Esophagus (tissue), 2 donors: Measurements from ENCODE around the gene HRH4. TPM values are rescaled to one million over a fixed set of nuclear protein-coding genes. Genes with fewer than 3 reads are reported as not detected.

ENCODE experiments used
- H3K27ac ChIP-seq, 2 donors: one replicate each; pipeline ENCODE4 v1.5.1; 2013; ENCODE audit warnings: low read depth in 2 of 2, mild to moderate bottlenecking in 2 of 2, inconsistent platforms in 1 of 2, low read length in 1 of 2, moderate library complexity in 1 of 2
- H3K27me3 ChIP-seq, 2 donors: one replicate each; pipeline ENCODE4 v1.6.1; 2013; ENCODE audit warnings: low read length in 2 of 2, control low read depth in 1 of 2, mild to moderate bottlenecking in 1 of 2; ENCODE audit not compliant: insufficient read depth in 2 of 2, control insufficient read depth in 1 of 2
- H3K36me3 ChIP-seq, 2 donors: one replicate each; pipeline ENCODE4 v1.6.1; 2013; ENCODE audit warnings: low read length in 1 of 2; ENCODE audit not compliant: control insufficient read depth in 2 of 2, insufficient read depth in 2 of 2
- H3K4me1 ChIP-seq, 2 donors: one replicate each; pipeline ENCODE4 v1.6.1; 2013; ENCODE audit warnings: low read length in 1 of 2; ENCODE audit not compliant: control insufficient read depth in 2 of 2, insufficient read depth in 2 of 2
- H3K4me3 ChIP-seq, 2 donors: one replicate each; pipeline ENCODE4 v1.5.1; 2013; ENCODE audit warnings: low read length in 2 of 2, mild to moderate bottlenecking in 2 of 2, low read depth in 1 of 2, moderate library complexity in 1 of 2
- H3K9me3 ChIP-seq, 2 donors: one replicate each; pipeline ENCODE4 v1.6.1; 2013; ENCODE audit warnings: mild to moderate bottlenecking in 2 of 2, low read depth in 1 of 2, low read length in 1 of 2, moderate library complexity in 1 of 2; ENCODE audit not compliant: control insufficient read depth in 2 of 2, insufficient read depth in 1 of 2
- WGBS, 2 donors: extraction: QIAGEN DNeasy Blood & Tissue Kit; methylation state at CpG; one replicate each; pipeline ENCODE4 v1.1.7; 2013; 5-methylcytosine and 5-hydroxymethylcytosine counted together
- polyA plus RNA-seq, 2 donors: library from polyadenylated mRNA; stranded (reverse); fragments of 200-250 nt; gene quantifications; one replicate each; pipeline ENCODE4 v1.2.3, GENCODE V29; 2013
- donor health status: healthy with polysubstance abuse.
- donor health status: Bipolar disorder and iron deficiency.

HRH4 gene
- polyA plus RNA-seq, 2 donors, result 0.01 TPM; not detected in 1

- Histone ChIP-seq H3K27me3 (no peaks in the 10 kb centered on the region), H3K4me1 (no peaks in the 10 kb centered on the region), H3K36me3 (no peaks in the 10 kb centered on the region), H3K4me3 (no peak overlapping the region), H3K27ac (no peak overlapping the region), H3K9me3 (no peaks in the 10 kb centered on the region)
- WGBS, 2 donors, result 73 to 78% methylated on average over 3 of the region's 3 CpGs
These were observed 31.7 kb upstream of the HRH4 start for GRCh38 chr18:24428709-24429108.

- Histone ChIP-seq H3K4me3 (no peak overlapping the region), H3K27me3 (no peaks in the 10 kb centered on the region), H3K27ac (no peak overlapping the region), H3K36me3 (no peaks in the 10 kb centered on the region), H3K4me1 (no peaks in the 10 kb centered on the region), H3K9me3 (no peaks in the 10 kb centered on the region)
- 90 to 97% methylated on average over 4 of the region's 4 CpGs for WGBS, 2 donors
These were observed 31.2 kb upstream of the HRH4 start for GRCh38 chr18:24429188-24429587.

- H3K27ac ChIP-seq, result no peak overlapping the region
- H3K27me3 ChIP-seq, result no peaks in the 10 kb centered on the region
- H3K36me3 ChIP-seq, result no peaks in the 10 kb centered on the region
- H3K4me1 ChIP-seq, result no peaks in the 10 kb centered on the region
- H3K9me3 ChIP-seq, result no peaks in the 10 kb centered on the region
- H3K4me3 ChIP-seq, result no peak overlapping the region
- 94 to 97% methylated on average over 3 of the region's 3 CpGs for WGBS, 2 donors
These were observed 27.8 kb upstream of the HRH4 start for GRCh38 chr18:24432618-24433017.

GRCh38 chr18:24436939-24437338 is 23.5 kb upstream of the HRH4 start:
- Histone ChIP-seq H3K27ac (no peak overlapping the region), H3K36me3 (no peaks in the 10 kb centered on the region), H3K9me3 (no peaks in the 10 kb centered on the region), H3K4me1 (no peaks in the 10 kb centered on the region), H3K4me3 (no peak overlapping the region), H3K27me3 (no peaks in the 10 kb centered on the region)
- 87 to 93% methylated on average over 1 of the region's 1 CpG for WGBS, 2 donors

- Histone ChIP-seq H3K27me3 (no peaks in the 10 kb centered on the region), H3K9me3 (no peaks in the 10 kb centered on the region), H3K36me3 (peaks cover 2 to 3% of the 10 kb centered on the region in 2 donors), H3K4me3 (no peak overlapping the region), H3K4me1 (no peaks in the 10 kb centered on the region), H3K27ac (no peak overlapping the region)
- 74 to 80% methylated on average over 2 of the region's 2 CpGs for WGBS, 2 donors
These were observed 16.6 kb upstream of the HRH4 start for GRCh38 chr18:24443870-24444269.

- no peaks in the 10 kb centered on the region for H3K9me3 ChIP-seq
- peaks cover 2 to 3% of the 10 kb centered on the region in 2 donors for H3K36me3 ChIP-seq
- 94% methylated on average over 1 of the region's 1 CpG for WGBS, 2 donors
- no peak overlapping the region for H3K4me3 ChIP-seq
- H3K4me1 ChIP-seq, result no peaks in the 10 kb centered on the region
- H3K27me3 ChIP-seq, result no peaks in the 10 kb centered on the region
- no peak overlapping the region for H3K27ac ChIP-seq
These were observed 14.0 kb upstream of the HRH4 start for GRCh38 chr18:24446453-24446852.

GRCh38 chr18:24446953-24447538 is 13.4 kb upstream of the HRH4 start:
- H3K36me3 ChIP-seq, result peaks cover 2 to 3% of the 10 kb centered on the region in 2 donors
- WGBS, 2 donors, result 89 to 92% methylated on average over 1 of the region's 1 CpG
- H3K27ac ChIP-seq, result no peak overlapping the region
- H3K4me3 ChIP-seq, result no peak overlapping the region
- no peaks in the 10 kb centered on the region for H3K4me1 ChIP-seq
- no peaks in the 10 kb centered on the region for H3K9me3 ChIP-seq
- H3K27me3 ChIP-seq, result no peaks in the 10 kb centered on the region

GRCh38 chr18:24447961-24448360 is 12.5 kb upstream of the HRH4 start:
- 100% methylated on average over 1 of the region's 1 CpG for WGBS, 2 donors
- Histone ChIP-seq H3K27me3 (no peaks in the 10 kb centered on the region), H3K27ac (no peak overlapping the region), H3K4me3 (no peak overlapping the region), H3K36me3 (peaks cover 2 to 3% of the 10 kb centered on the region in 2 donors), H3K4me1 (no peaks in the 10 kb centered on the region), H3K9me3 (no peaks in the 10 kb centered on the region)

- H3K27me3 ChIP-seq, result no peaks in the 10 kb centered on the region
- no peak overlapping the region for H3K4me3 ChIP-seq
- no peaks in the 10 kb centered on the region for H3K4me1 ChIP-seq
- H3K36me3 ChIP-seq, result no peaks in the 10 kb centered on the region
- no peak overlapping the region for H3K27ac ChIP-seq
- H3K9me3 ChIP-seq, result no peaks in the 10 kb centered on the region
- 77 to 86% methylated on average over 4 of the region's 4 CpGs for WGBS, 2 donors
These were observed 3.9 kb upstream of the HRH4 start for GRCh38 chr18:24456549-24456948.

GRCh38 chr18:24459772-24460171 is 665 bp upstream of the HRH4 start:
- Histone ChIP-seq H3K36me3 (no peaks in the 10 kb centered on the region), H3K27me3 (no peaks in the 10 kb centered on the region), H3K4me1 (no peaks in the 10 kb centered on the region), H3K9me3 (no peaks in the 10 kb centered on the region), H3K4me3 (no peak overlapping the region), H3K27ac (no peak overlapping the region)
- WGBS, 2 donors, result 91 to 93% methylated on average over 4 of the region's 4 CpGs
